ENCODE results near the gene RTTN. TPM values are rescaled to one million over a fixed set of nuclear protein-coding genes. Genes with fewer than 3 reads are reported as not detected.
A peak's percentile ranks its signal among the peaks of the same experiment; 100 is the strongest.

RTTN gene
- polyA plus RNA-seq, 3 donors = 0.22 to 2.7 (median 0.25) TPM

GRCh38 chr18:69956057-69956456 lies 249.4 kb downstream of the RTTN start:
- no peaks in the 10 kb centered on the region for H3K27me3 ChIP-seq (ENCODE audit: control insufficient read depth in 2 of 2, insufficient read depth in 2 of 2, low read length in 2 of 2)
- 91% methylated on average over 3 of the region's 5 CpGs for WGBS (ENCODE audit: insufficient coverage)
- H3K4me2 ChIP-seq (replicated peaks; ENCODE audit: extremely low read depth, low read length, poor library complexity, severe bottlenecking) = no peak overlapping the region
- H3K27ac ChIP-seq (ENCODE audit: low read depth in 1 of 2, low read length in 2 of 2) = no peak overlapping the region
- H3K36me3 Mint-ChIP-seq = peaks cover 0 to 3% of the 10 kb centered on the region in 2 donors
- no peaks in the 10 kb centered on the region for H3K27me3 Mint-ChIP-seq (ENCODE audit: low read depth in 3 of 3)
- H3K4me1 Mint-ChIP-seq = peaks cover 2% of the 10 kb centered on the region
- peaks cover 37 to 38% of the 10 kb centered on the region in 2 donors for H3K4me1 ChIP-seq (ENCODE audit: control insufficient read depth in 1 of 2, insufficient read depth in 2 of 2, low read length in 2 of 2)
- no peak overlapping the region for H3K4me3 Mint-ChIP-seq
- H3K9me3 Mint-ChIP-seq = peaks cover 0 to 4% (median 0%) of the 10 kb centered on the region in 7 donors
- no peaks in the 10 kb centered on the region for H4K20me1 ChIP-seq (ENCODE audit: insufficient read depth, low read length)
- H3K36me3 ChIP-seq (replicated peaks in 1 of 2; ENCODE audit: control insufficient read depth in 1 of 2, insufficient read depth in 2 of 2, low read length in 2 of 2) = no peaks in the 10 kb centered on the region
- no peaks in the 10 kb centered on the region for H3K79me2 ChIP-seq (ENCODE audit: insufficient read depth, low read length)
- DNase-seq = no peak
- H2AFZ ChIP-seq (ENCODE audit: insufficient read depth, low read depth, low read length, poor library complexity, severe bottlenecking) = no peak overlapping the region
- H3K9me3 ChIP-seq (replicated peaks in 1 of 2; ENCODE audit: control insufficient read depth in 1 of 2, insufficient read depth in 1 of 2, low read length in 2 of 2) = no peaks in the 10 kb centered on the region
- no peak for TF ChIP-seq CTCF (IDR thresholded peaks at IDR 0.05)
- H3K27ac Mint-ChIP-seq = no peak overlapping the region
- intact Hi-C loops (cut with micrococcal nuclease) = loop anchor here in 1 of 2 donors (5.0 kb wide), 1 partner anchor 466 kb away; no protein-coding TSS in a partner anchor
- no peak overlapping the region for H3K4me3 ChIP-seq (replicated peaks in 1 of 3; ENCODE audit: low read depth in 2 of 3, low read length in 3 of 3)
- no peak overlapping the region for H3K9ac ChIP-seq (ENCODE audit: insufficient read depth, low read length, poor library complexity, severe bottlenecking)

DNA sequence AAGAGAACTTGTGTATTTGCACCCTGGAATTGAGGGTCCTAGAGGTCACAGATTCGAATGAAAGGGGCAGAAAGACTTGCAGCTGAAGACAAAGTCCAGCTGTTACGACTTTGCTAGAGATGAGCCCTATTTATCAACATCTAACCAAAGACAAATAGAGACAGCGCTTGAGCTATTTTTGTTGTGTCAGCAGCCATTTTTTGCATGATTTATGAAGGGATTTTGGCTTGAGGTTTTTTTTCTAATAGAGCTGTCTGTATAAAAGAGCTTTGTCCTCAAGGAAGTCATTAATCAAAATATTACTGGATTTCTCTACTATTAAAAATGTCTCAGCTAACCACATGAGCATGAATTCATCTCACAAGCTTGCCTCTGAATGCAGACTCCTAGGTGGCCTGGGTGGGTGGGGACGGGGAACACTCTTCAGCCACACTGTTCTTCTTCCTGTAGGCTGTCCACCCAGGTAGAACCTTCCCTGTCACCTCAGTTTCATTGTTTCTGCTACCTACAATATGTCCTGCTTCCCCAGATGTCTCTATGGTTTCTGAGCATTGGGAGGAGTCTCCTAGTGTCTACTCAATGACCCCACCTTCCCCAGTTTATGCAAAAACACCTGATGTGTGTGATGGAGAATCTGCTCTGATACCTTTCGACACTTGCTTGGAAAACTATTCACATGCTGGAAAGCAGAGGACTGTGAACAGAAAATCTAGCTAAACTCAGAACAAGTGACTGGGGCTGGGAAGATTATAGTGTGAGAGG lies 250.6 kb downstream of the RTTN start:
- Histone ChIP-seq H3K36me3 (replicated peaks in 1 of 2; ENCODE audit: control insufficient read depth in 1 of 2, insufficient read depth in 2 of 2, low read length in 2 of 2) (no peaks in the 10 kb centered on the region), H3K4me1 (ENCODE audit: control insufficient read depth in 1 of 2, insufficient read depth in 2 of 2, low read length in 2 of 2) (peaks cover 35 to 39% of the 10 kb centered on the region in 2 donors), H3K27me3 (ENCODE audit: control insufficient read depth in 2 of 2, insufficient read depth in 2 of 2, low read length in 2 of 2) (no peaks in the 10 kb centered on the region), H3K27ac (ENCODE audit: low read depth in 1 of 2, low read length in 2 of 2) (no peak overlapping the region), H2AFZ (ENCODE audit: insufficient read depth, low read depth, low read length, poor library complexity, severe bottlenecking) (no peak overlapping the region), H3K9me3 (replicated peaks in 1 of 2; ENCODE audit: control insufficient read depth in 1 of 2, insufficient read depth in 1 of 2, low read length in 2 of 2) (no peaks in the 10 kb centered on the region), H3K9ac (ENCODE audit: insufficient read depth, low read length, poor library complexity, severe bottlenecking) (no peak overlapping the region), H4K20me1 (ENCODE audit: insufficient read depth, low read length) (no peaks in the 10 kb centered on the region), H3K79me2 (ENCODE audit: insufficient read depth, low read length) (no peaks in the 10 kb centered on the region), H3K4me2 (replicated peaks; ENCODE audit: extremely low read depth, low read length, poor library complexity, severe bottlenecking) (no peak overlapping the region), H3K4me3 (replicated peaks in 1 of 3; ENCODE audit: low read depth in 2 of 3, low read length in 3 of 3) (no peak overlapping the region)
- H3K9me3 Mint-ChIP-seq = peaks cover 0 to 4% (median 0%) of the 10 kb centered on the region in 7 donors
- peaks cover 2% of the 10 kb centered on the region for H3K4me1 Mint-ChIP-seq
- H3K27ac Mint-ChIP-seq = peak overlapping the region in 2 of 7 donors; percentile 13 to 81
- H3K27me3 Mint-ChIP-seq (ENCODE audit: low read depth in 3 of 3) = no peaks in the 10 kb centered on the region
- H3K4me3 Mint-ChIP-seq = no peak overlapping the region
- no peak for DNase-seq
- intact Hi-C loops (cut with micrococcal nuclease) = loop anchor here in 1 of 2 donors (5.0 kb wide), 1 partner anchor 467 kb away; no protein-coding TSS in a partner anchor
- TF ChIP-seq CTCF (IDR thresholded peaks at IDR 0.05) = no peak
- no CpG with 5 or more reads among the region's 5 CpGs for WGBS (ENCODE audit: insufficient coverage)
- H3K36me3 Mint-ChIP-seq = peaks cover 0 to 3% of the 10 kb centered on the region in 2 donors

Measured in CD14-positive monocyte (primary cell).